ENCODE data around the gene TBX22.

The TBX22 gene, protein sequence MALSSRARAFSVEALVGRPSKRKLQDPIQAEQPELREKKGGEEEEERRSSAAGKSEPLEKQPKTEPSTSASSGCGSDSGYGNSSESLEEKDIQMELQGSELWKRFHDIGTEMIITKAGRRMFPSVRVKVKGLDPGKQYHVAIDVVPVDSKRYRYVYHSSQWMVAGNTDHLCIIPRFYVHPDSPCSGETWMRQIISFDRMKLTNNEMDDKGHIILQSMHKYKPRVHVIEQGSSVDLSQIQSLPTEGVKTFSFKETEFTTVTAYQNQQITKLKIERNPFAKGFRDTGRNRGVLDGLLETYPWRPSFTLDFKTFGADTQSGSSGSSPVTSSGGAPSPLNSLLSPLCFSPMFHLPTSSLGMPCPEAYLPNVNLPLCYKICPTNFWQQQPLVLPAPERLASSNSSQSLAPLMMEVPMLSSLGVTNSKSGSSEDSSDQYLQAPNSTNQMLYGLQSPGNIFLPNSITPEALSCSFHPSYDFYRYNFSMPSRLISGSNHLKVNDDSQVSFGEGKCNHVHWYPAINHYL

GRCh38 chrX:80014141-80014940 lies at the start of gene TBX22:
TBX22 (plus strand) TSS chrX:80014753; CDS start chrX:80022270, 7,517 bp downstream.
- no peak for DNase-seq (ENCODE audit: low read depth)
- TF ChIP-seq, protein P1, sequence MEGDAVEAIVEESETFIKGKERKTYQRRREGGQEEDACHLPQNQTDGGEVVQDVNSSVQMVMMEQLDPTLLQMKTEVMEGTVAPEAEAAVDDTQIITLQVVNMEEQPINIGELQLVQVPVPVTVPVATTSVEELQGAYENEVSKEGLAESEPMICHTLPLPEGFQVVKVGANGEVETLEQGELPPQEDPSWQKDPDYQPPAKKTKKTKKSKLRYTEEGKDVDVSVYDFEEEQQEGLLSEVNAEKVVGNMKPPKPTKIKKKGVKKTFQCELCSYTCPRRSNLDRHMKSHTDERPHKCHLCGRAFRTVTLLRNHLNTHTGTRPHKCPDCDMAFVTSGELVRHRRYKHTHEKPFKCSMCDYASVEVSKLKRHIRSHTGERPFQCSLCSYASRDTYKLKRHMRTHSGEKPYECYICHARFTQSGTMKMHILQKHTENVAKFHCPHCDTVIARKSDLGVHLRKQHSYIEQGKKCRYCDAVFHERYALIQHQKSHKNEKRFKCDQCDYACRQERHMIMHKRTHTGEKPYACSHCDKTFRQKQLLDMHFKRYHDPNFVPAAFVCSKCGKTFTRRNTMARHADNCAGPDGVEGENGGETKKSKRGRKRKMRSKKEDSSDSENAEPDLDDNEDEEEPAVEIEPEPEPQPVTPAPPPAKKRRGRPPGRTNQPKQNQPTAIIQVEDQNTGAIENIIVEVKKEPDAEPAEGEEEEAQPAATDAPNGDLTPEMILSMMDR (conservative IDR thresholded peaks at IDR 0.05; ENCODE audit: low read depth, low read length) = no peak
- H3K4me3 ChIP-seq (ENCODE audit: low read length) = no peak within 1 kb of the TSS

GRCh38 chrX:79975605-79976004 lies 38.9 kb upstream of the TBX22 start:
- no peak for DNase-seq (ENCODE audit: low read depth)
- no peak overlapping the region for H3K4me3 ChIP-seq (ENCODE audit: low read length)
- TF ChIP-seq, protein P1 (conservative IDR thresholded peaks at IDR 0.05; ENCODE audit: low read depth, low read length) = no peak

DNA sequence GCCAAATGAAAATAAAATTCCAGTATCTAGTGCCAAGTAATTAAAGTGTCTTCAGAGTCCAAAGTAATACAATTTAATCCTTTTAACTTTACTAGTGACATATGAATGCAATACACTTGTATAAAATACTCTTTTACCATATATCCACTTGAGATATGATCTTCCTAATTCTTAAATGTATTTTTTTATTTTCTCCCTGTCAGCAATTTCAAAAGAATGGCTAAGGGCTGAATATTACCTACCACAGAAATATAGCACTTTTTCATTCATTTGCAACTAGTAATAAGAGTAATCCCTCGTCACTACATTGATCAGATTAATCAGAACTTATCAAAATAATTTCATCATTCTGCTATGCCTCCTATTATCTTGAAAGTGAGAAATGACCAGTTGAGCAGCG lies 10.1 kb upstream of the TBX22 start:
- DNase-seq (ENCODE audit: low read depth) = no peak
- TF ChIP-seq, protein P1 (conservative IDR thresholded peaks at IDR 0.05; ENCODE audit: low read depth, low read length) = no peak
- H3K4me3 ChIP-seq (ENCODE audit: low read length) = no peak overlapping the region

DNA sequence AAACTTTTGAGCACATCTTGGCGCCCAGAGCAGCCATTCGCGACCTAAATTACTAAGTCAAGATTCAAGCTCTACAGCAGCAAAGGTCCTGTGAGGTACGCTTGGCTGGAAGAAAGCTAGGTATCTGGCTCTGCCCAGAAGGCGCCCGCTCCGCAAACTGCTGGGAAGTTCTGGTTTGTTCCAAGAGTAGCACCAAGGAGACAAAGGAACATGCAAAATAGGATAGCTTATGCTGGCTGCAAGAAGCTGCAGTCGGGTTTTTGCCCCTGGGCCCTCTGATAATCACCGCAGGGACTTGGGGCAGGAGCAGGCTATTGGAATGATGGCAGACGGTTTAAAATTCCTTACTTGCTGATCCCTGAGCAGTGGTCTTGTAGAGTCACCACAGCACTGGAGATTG lies 3.0 kb upstream of the TBX22 start:
- TF ChIP-seq, protein P1 (conservative IDR thresholded peaks at IDR 0.05; ENCODE audit: low read depth, low read length) = no peak
- DNase-seq (ENCODE audit: low read depth) = no peak
- H3K4me3 ChIP-seq (ENCODE audit: low read length) = no peak overlapping the region

GRCh38 chrX:80016182-80016581 lies 1.6 kb downstream of the TBX22 start:
- H3K4me3 ChIP-seq (ENCODE audit: low read length) = no peak overlapping the region
- no peak for DNase-seq (ENCODE audit: low read depth)
- TF ChIP-seq, protein P1 (conservative IDR thresholded peaks at IDR 0.05; ENCODE audit: low read depth, low read length) = no peak

DNA sequence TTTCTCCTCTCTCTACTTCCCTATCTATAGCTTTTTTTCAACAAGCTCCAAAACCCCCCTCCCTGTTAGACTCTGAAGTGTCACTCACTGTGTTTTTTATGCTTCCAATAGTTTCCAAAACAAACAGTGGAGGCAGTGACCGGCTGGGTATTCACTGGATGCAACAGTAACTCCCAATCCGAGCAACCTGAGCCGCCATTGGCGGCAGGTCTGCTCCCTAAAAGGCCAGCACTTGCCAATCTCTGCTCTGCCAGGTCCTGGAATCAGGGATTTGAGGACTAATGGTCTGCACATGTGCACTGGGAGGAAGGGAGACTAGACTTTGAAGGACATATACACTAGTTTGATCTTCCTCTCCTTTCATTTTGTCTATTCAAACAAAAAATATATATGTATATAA lies 7.1 kb downstream of the TBX22 start:
- DNase-seq (ENCODE audit: low read depth) = no peak
- TF ChIP-seq, protein P1 (conservative IDR thresholded peaks at IDR 0.05; ENCODE audit: low read depth, low read length) = no peak
- H3K4me3 ChIP-seq (ENCODE audit: low read length) = no peak overlapping the region

All from retinal pigment epithelial cell (primary cell).